Measurements from ENCODE around the gene ASPG. TPM values are rescaled to one million over a fixed set of nuclear protein-coding genes. Genes with fewer than 3 reads are reported as not detected.

Gene ASPG
- total RNA-seq, 1 experiment from 2014 or later: 0.22 TPM

DNA sequence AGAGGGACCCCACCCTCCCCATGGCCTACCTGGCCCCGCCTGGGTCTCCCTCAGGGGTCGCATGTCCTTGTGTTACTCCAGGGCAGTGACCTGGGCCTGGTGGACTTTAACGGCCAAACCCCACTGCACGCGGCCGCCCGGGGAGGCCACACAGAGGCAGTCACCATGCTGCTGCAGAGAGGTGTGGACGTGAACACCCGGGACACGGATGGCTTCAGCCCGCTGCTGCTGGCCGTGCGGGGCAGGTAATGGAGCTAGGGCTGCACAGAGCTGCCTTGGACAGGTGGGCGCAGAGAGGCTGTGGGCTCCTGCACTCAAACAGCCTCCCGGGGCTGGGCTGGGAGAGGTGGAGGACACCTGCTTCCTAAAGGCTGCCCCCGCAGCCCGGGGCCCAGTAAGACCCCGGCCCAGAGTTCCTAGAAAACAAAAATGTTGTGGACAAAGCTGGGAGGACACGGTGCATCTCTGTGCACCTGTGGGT lies 21.6 kb downstream of the ASPG start:
- TF ChIP-seq, protein P1, sequence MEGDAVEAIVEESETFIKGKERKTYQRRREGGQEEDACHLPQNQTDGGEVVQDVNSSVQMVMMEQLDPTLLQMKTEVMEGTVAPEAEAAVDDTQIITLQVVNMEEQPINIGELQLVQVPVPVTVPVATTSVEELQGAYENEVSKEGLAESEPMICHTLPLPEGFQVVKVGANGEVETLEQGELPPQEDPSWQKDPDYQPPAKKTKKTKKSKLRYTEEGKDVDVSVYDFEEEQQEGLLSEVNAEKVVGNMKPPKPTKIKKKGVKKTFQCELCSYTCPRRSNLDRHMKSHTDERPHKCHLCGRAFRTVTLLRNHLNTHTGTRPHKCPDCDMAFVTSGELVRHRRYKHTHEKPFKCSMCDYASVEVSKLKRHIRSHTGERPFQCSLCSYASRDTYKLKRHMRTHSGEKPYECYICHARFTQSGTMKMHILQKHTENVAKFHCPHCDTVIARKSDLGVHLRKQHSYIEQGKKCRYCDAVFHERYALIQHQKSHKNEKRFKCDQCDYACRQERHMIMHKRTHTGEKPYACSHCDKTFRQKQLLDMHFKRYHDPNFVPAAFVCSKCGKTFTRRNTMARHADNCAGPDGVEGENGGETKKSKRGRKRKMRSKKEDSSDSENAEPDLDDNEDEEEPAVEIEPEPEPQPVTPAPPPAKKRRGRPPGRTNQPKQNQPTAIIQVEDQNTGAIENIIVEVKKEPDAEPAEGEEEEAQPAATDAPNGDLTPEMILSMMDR (conservative IDR thresholded peaks at IDR 0.05; ENCODE audit: low read depth, low read length): no peak
- no peak for TF ChIP-seq EZH2 (IDR thresholded peaks at IDR 0.05; ENCODE audit: low read length, unreplicated experiment)
- no peak for TF ChIP-seq EZH2phosphoT487 (IDR thresholded peaks at IDR 0.05; ENCODE audit: borderline replicate concordance, low read length)
- no peak for DNase-seq
- no peak for ATAC-seq
- Histone ChIP-seq H3K27me3 (ENCODE audit: low read length) (no peaks in the 10 kb centered on the region), H3K36me3 (ENCODE audit: low read depth, low read length) (no peaks in the 10 kb centered on the region), H3K9me2 (replicated peaks; ENCODE audit: low read length) (no peaks in the 10 kb centered on the region), H2AFZ (ENCODE audit: low read length) (no peak overlapping the region), H3K79me2 (ENCODE audit: low read length) (no peaks in the 10 kb centered on the region), H3K9me3 (ENCODE audit: low read length) (no peaks in the 10 kb centered on the region), H3K4me1 (ENCODE audit: insufficient read depth, low read length) (peaks cover 8% of the 10 kb centered on the region; the same call in 1 of the 2 replicates), H3K27ac (ENCODE audit: low read length) (no peak overlapping the region), H3F3A (ENCODE audit: low read length, unreplicated experiment) (no peaks in the 10 kb centered on the region), H3K4me3 (ENCODE audit: low read length) (no peak overlapping the region), H4K20me1 (ENCODE audit: low read length) (no peaks in the 10 kb centered on the region), H3K9ac (ENCODE audit: low read length) (no peak overlapping the region), H3K4me2 (ENCODE audit: low read length) (no peak overlapping the region)
- ChIA-PET POLR2A (ENCODE audit: unreplicated experiment) (no interaction called here), CTCF (no interaction called here)
- no TSS peak for BruUV-seq (replicated peaks)
- intact Hi-C loops (cut with micrococcal nuclease): no loop called here

DNA sequence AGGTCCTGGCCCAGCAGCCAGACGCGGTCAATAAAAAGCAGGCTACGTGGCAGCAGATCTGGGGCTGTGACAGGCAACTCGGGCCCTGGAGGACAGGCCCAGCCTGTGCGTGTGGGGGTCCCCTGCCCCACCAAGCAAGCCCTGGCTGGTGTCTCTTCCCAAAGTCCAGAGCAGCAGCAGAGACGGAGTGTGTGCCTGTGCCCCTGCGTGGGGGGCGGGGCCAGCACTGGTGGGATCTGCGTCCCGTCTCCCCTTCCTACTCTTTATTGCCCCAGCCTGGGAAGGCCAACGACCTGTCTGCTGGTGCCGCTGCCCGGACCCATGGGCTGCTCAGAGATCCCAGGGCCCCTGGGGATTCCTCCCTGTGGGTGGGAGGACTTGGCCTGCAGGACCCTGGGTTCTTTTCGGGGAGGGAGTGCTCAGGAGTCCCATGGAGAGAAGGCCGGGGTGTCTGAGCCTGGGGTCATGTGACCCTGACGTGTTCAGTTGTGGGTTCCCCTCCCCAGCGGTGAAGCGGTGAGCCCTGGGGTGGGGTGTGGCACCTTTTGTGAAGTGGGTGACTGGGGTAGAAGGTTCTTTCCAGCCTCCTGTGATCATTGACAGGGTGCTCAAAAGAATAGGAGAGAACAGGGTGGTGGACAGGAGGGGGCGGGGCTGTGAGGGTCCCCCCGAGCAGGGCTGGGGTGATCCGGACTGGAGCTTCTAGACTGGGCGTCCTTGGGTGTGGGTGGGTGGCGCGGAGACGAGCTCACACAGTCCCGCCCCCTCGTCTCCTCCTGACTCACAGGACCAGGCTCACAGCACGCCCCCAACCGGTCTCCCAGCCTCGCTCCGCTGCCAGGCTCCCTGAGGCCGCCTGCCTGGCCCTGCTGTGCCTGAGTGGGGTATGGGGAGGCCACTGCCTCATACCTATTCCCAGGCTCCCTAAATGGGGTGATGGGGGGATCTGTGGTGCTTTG lies 22.4 kb downstream of the ASPG start:
- ChIA-PET POLR2A (ENCODE audit: unreplicated experiment) (no interaction called here), CTCF (no interaction called here)
- Histone ChIP-seq H3K9me3 (ENCODE audit: low read length) (no peaks in the 10 kb centered on the region), H3F3A (ENCODE audit: low read length, unreplicated experiment) (no peaks in the 10 kb centered on the region), H3K36me3 (ENCODE audit: low read depth, low read length) (no peaks in the 10 kb centered on the region), H3K4me2 (ENCODE audit: low read length) (peak overlapping the region; percentile 65), H3K27me3 (ENCODE audit: low read length) (no peaks in the 10 kb centered on the region), H3K79me2 (ENCODE audit: low read length) (no peaks in the 10 kb centered on the region), H3K4me1 (ENCODE audit: insufficient read depth, low read length) (peaks cover 8% of the 10 kb centered on the region; the same call in 1 of the 2 replicates), H3K9me2 (replicated peaks; ENCODE audit: low read length) (no peaks in the 10 kb centered on the region), H4K20me1 (ENCODE audit: low read length) (no peaks in the 10 kb centered on the region), H2AFZ (ENCODE audit: low read length) (0 out of 2 replicates have a peak overlapping the region, but pooled peaks have one; percentile 32), H3K9ac (ENCODE audit: low read length) (no peak overlapping the region), H3K4me3 (ENCODE audit: low read length) (peak overlapping the region; percentile 13; the same call in 1 of the 2 replicates), H3K27ac (ENCODE audit: low read length) (no peak overlapping the region)
- peak; percentile 61 for ATAC-seq
- DNase-seq: peak; percentile 57
- TF ChIP-seq, protein P1 (conservative IDR thresholded peaks at IDR 0.05; ENCODE audit: low read depth, low read length): peak; percentile 24; the same call in 1 of the 2 replicates
- TF ChIP-seq EZH2phosphoT487 (IDR thresholded peaks at IDR 0.05; ENCODE audit: borderline replicate concordance, low read length): no peak
- intact Hi-C loops (cut with micrococcal nuclease): no loop called here
- BruUV-seq (replicated peaks): no TSS peak

All from PC-3 (cell line).